ENCODE results near the gene VGLL4. TPM values are rescaled to one million over a fixed set of nuclear protein-coding genes. Genes with fewer than 3 reads are reported as not detected.
A peak's percentile ranks its signal among the peaks of the same experiment; 100 is the strongest.

VGLL4 gene
- total and polyA plus RNA-seq, 5 donors = 40.9 to 66.9 (median 53.2) TPM

- ATAC-seq (no peak), DNase-seq (no peak)
- intact Hi-C loops (cut with DNase I) = no loop called here
- H3K27ac ChIP-seq (ENCODE audit: low read length) = no peak overlapping the region
- H3K27me3 ChIP-seq (ENCODE audit: control insufficient read depth, insufficient read depth) = no peaks in the 10 kb centered on the region
- WGBS = 92% methylated on average over 2 of the region's 2 CpGs
- H3K9me3 ChIP-seq (ENCODE audit: control insufficient read depth, low read length) = no peaks in the 10 kb centered on the region
- peaks cover 13% of the 10 kb centered on the region for H3K4me1 ChIP-seq (ENCODE audit: control insufficient read depth, insufficient read depth, low read length)
- no peak overlapping the region for H3K4me3 ChIP-seq (ENCODE audit: low read length)
Measured at GRCh38 chr3:11627612-11628011, 16.1 kb downstream of the VGLL4 start.

- no peak for DNase-seq
- Histone ChIP-seq H3K9me3 (ENCODE audit: control insufficient read depth, low read length) (no peaks in the 10 kb centered on the region), H3K27me3 (ENCODE audit: control insufficient read depth, insufficient read depth) (no peaks in the 10 kb centered on the region), H3K4me1 (ENCODE audit: control insufficient read depth, insufficient read depth, low read length) (peaks cover 12% of the 10 kb centered on the region), H3K27ac (ENCODE audit: low read length) (no peak overlapping the region), H3K4me3 (ENCODE audit: low read length) (no peak overlapping the region)
- ATAC-seq = no peak
- 50% methylated on average over 2 of the region's 2 CpGs for WGBS
- intact Hi-C loops (cut with DNase I) = no loop called here
Measured at GRCh38 chr3:11626084-11626463, 17.6 kb downstream of the VGLL4 start.

- no peak for ATAC-seq
- Histone ChIP-seq H3K27ac (ENCODE audit: low read length) (no peak overlapping the region), H3K9me3 (ENCODE audit: control insufficient read depth, low read length) (no peaks in the 10 kb centered on the region), H3K4me3 (ENCODE audit: low read length) (no peak overlapping the region), H3K27me3 (ENCODE audit: control insufficient read depth, insufficient read depth) (no peaks in the 10 kb centered on the region), H3K4me1 (ENCODE audit: control insufficient read depth, insufficient read depth, low read length) (peaks cover 12% of the 10 kb centered on the region)
- DNase-seq = no peak
- 85% methylated on average over 5 of the region's 5 CpGs for WGBS
- intact Hi-C loops (cut with DNase I) = no loop called here
Measured at GRCh38 chr3:11625376-11626083, 18.2 kb downstream of the VGLL4 start.

GRCh38 chr3:11624704-11625375, 18.9 kb downstream of the VGLL4 start:
- H3K27ac ChIP-seq (ENCODE audit: low read length) = no peak overlapping the region
- H3K9me3 ChIP-seq (ENCODE audit: control insufficient read depth, low read length) = no peaks in the 10 kb centered on the region
- intact Hi-C loops (cut with DNase I) = no loop called here
- 83% methylated on average over 7 of the region's 7 CpGs for WGBS
- peaks cover 13% of the 10 kb centered on the region for H3K4me1 ChIP-seq (ENCODE audit: control insufficient read depth, insufficient read depth, low read length)
- no peak for ATAC-seq
- H3K4me3 ChIP-seq (ENCODE audit: low read length) = no peak overlapping the region
- H3K27me3 ChIP-seq (ENCODE audit: control insufficient read depth, insufficient read depth) = no peaks in the 10 kb centered on the region
- DNase-seq = no peak

- no peaks in the 10 kb centered on the region for H3K27me3 ChIP-seq (ENCODE audit: control insufficient read depth, insufficient read depth)
- WGBS = 61% methylated on average over 8 of the region's 8 CpGs
- DNase-seq = no peak
- no peaks in the 10 kb centered on the region for H3K9me3 ChIP-seq (ENCODE audit: control insufficient read depth, low read length)
- ATAC-seq = peak in 1 of 2 donors; percentile 60
- intact Hi-C loops (cut with DNase I) = no loop called here
- H3K4me1 ChIP-seq (ENCODE audit: control insufficient read depth, insufficient read depth, low read length) = peaks cover 13% of the 10 kb centered on the region
- no peak overlapping the region for H3K4me3 ChIP-seq (ENCODE audit: low read length)
- no peak overlapping the region for H3K27ac ChIP-seq (ENCODE audit: low read length)
Measured at GRCh38 chr3:11624161-11624560, 19.6 kb downstream of the VGLL4 start.

GRCh38 chr3:11622586-11623550, 20.8 kb downstream of the VGLL4 start:
- Histone ChIP-seq H3K4me1 (ENCODE audit: control insufficient read depth, insufficient read depth, low read length) (peaks cover 12% of the 10 kb centered on the region), H3K4me3 (ENCODE audit: low read length) (no peak overlapping the region), H3K27ac (ENCODE audit: low read length) (no peak overlapping the region), H3K9me3 (ENCODE audit: control insufficient read depth, low read length) (no peaks in the 10 kb centered on the region), H3K27me3 (ENCODE audit: control insufficient read depth, insufficient read depth) (no peaks in the 10 kb centered on the region)
- 88% methylated on average over 9 of the region's 9 CpGs for WGBS
- DNase-seq (no peak), ATAC-seq (no peak)
- intact Hi-C loops (cut with DNase I) = no loop called here

- ATAC-seq (no peak), DNase-seq (no peak)
- Histone ChIP-seq H3K9me3 (ENCODE audit: control insufficient read depth, low read length) (no peaks in the 10 kb centered on the region), H3K4me3 (ENCODE audit: low read length) (no peak overlapping the region), H3K27me3 (ENCODE audit: control insufficient read depth, insufficient read depth) (no peaks in the 10 kb centered on the region), H3K27ac (ENCODE audit: low read length) (no peak overlapping the region), H3K4me1 (ENCODE audit: control insufficient read depth, insufficient read depth, low read length) (peaks cover 18% of the 10 kb centered on the region)
- intact Hi-C loops (cut with DNase I) = no loop called here
- 88% methylated on average over 2 of the region's 2 CpGs for WGBS
Measured at GRCh38 chr3:11621077-11621476, 22.6 kb downstream of the VGLL4 start.

GRCh38 chr3:11619946-11620652, 23.6 kb downstream of the VGLL4 start:
- H3K27ac ChIP-seq (ENCODE audit: low read length) = no peak overlapping the region
- DNase-seq (no peak), ATAC-seq (no peak)
- no peaks in the 10 kb centered on the region for H3K9me3 ChIP-seq (ENCODE audit: control insufficient read depth, low read length)
- 75% methylated on average over 11 of the region's 11 CpGs for WGBS
- H3K27me3 ChIP-seq (ENCODE audit: control insufficient read depth, insufficient read depth) = no peaks in the 10 kb centered on the region
- intact Hi-C loops (cut with DNase I) = no loop called here
- no peak overlapping the region for H3K4me3 ChIP-seq (ENCODE audit: low read length)
- peaks cover 21% of the 10 kb centered on the region for H3K4me1 ChIP-seq (ENCODE audit: control insufficient read depth, insufficient read depth, low read length)

- H3K4me1 ChIP-seq (ENCODE audit: control insufficient read depth, insufficient read depth, low read length) = peaks cover 20% of the 10 kb centered on the region
- H3K9me3 ChIP-seq (ENCODE audit: control insufficient read depth, low read length) = no peaks in the 10 kb centered on the region
- no peak overlapping the region for H3K27ac ChIP-seq (ENCODE audit: low read length)
- no peak for ATAC-seq
- H3K4me3 ChIP-seq (ENCODE audit: low read length) = no peak overlapping the region
- intact Hi-C loops (cut with DNase I) = no loop called here
- DNase-seq = no peak
- H3K27me3 ChIP-seq (ENCODE audit: control insufficient read depth, insufficient read depth) = no peaks in the 10 kb centered on the region
- 80% methylated on average over 6 of the region's 6 CpGs for WGBS
Measured at GRCh38 chr3:11619461-11619860, 24.3 kb downstream of the VGLL4 start.

- Histone ChIP-seq H3K27ac (ENCODE audit: low read length) (peak overlapping the region; percentile 25), H3K27me3 (ENCODE audit: control insufficient read depth, insufficient read depth) (no peaks in the 10 kb centered on the region), H3K4me1 (ENCODE audit: control insufficient read depth, insufficient read depth, low read length) (peaks cover 25% of the 10 kb centered on the region), H3K9me3 (ENCODE audit: control insufficient read depth, low read length) (no peaks in the 10 kb centered on the region), H3K4me3 (ENCODE audit: low read length) (no peak overlapping the region)
- WGBS = 36% methylated on average over 5 of the region's 5 CpGs
- intact Hi-C loops (cut with DNase I) = no loop called here
- peak; percentile 36 to 73 for ATAC-seq
- no peak for DNase-seq
Measured at GRCh38 chr3:11618904-11619303, 24.8 kb downstream of the VGLL4 start.
